ENCODE data around the gene STARD9. TPM values are rescaled to one million over a fixed set of nuclear protein-coding genes. Genes with fewer than 3 reads are reported as not detected.

Gene STARD9
- total and polyA plus RNA-seq, 2 experiments from 2014 or later: 2.0 to 5.5 TPM

GRCh38 chr15:42725331-42725903, 150.0 kb downstream of the STARD9 start:
- no peak for TF ChIP-seq CTCF (IDR thresholded peaks at IDR 0.05; ENCODE audit: low read depth, low read length)
- DNase-seq (ENCODE audit: low read depth in 1 of 2, low spot score in 1 of 2): no peak
- Histone ChIP-seq H3K36me3 (peaks cover 48% of the 10 kb centered on the region), H3K9me3 (ENCODE audit: low read depth) (no peaks in the 10 kb centered on the region), H3K4me1 (ENCODE audit: low read depth) (no peaks in the 10 kb centered on the region), H3K4me3 (no peak overlapping the region), H3K27me3 (no peaks in the 10 kb centered on the region), H3K27ac (no peak overlapping the region)

- TF ChIP-seq CTCF (IDR thresholded peaks at IDR 0.05; ENCODE audit: low read depth, low read length): no peak
- no peak for DNase-seq (ENCODE audit: low read depth in 1 of 2, low spot score in 1 of 2)
- H3K27ac ChIP-seq: no peak overlapping the region
- no peaks in the 10 kb centered on the region for H3K27me3 ChIP-seq
- H3K4me3 ChIP-seq: no peak overlapping the region
- no peaks in the 10 kb centered on the region for H3K4me1 ChIP-seq (ENCODE audit: low read depth)
- no peaks in the 10 kb centered on the region for H3K9me3 ChIP-seq (ENCODE audit: low read depth)
- peaks cover 53% of the 10 kb centered on the region for H3K36me3 ChIP-seq
Measured at GRCh38 chr15:42726114-42726513, 150.7 kb downstream of the STARD9 start.

GRCh38 chr15:42727750-42728381, 152.5 kb downstream of the STARD9 start:
- Histone ChIP-seq H3K27ac (no peak overlapping the region), H3K36me3 (peaks cover 58% of the 10 kb centered on the region)
- DNase-seq (ENCODE audit: low read depth in 1 of 2, low spot score in 1 of 2): no peak

GRCh38 chr15:42728560-42728959, 153.2 kb downstream of the STARD9 start:
- Histone ChIP-seq H3K4me3 (no peak overlapping the region), H3K9me3 (ENCODE audit: low read depth) (no peaks in the 10 kb centered on the region), H3K27me3 (no peaks in the 10 kb centered on the region), H3K27ac (no peak overlapping the region), H3K36me3 (peaks cover 57% of the 10 kb centered on the region), H3K4me1 (ENCODE audit: low read depth) (no peaks in the 10 kb centered on the region)
- DNase-seq (ENCODE audit: low read depth in 1 of 2, low spot score in 1 of 2): no peak
- TF ChIP-seq CTCF (IDR thresholded peaks at IDR 0.05; ENCODE audit: low read depth, low read length): no peak

More at GRCh38 chr15:42727750-42728381, 152.5 kb downstream of the STARD9 start:
- Histone ChIP-seq H3K4me3 (no peak overlapping the region), H3K9me3 (ENCODE audit: low read depth) (no peaks in the 10 kb centered on the region), H3K27me3 (no peaks in the 10 kb centered on the region), H3K4me1 (ENCODE audit: low read depth) (no peaks in the 10 kb centered on the region)
- TF ChIP-seq CTCF (IDR thresholded peaks at IDR 0.05; ENCODE audit: low read depth, low read length): no peak

GRCh38 chr15:42728972-42729371, 153.6 kb downstream of the STARD9 start:
- Histone ChIP-seq H3K4me1 (ENCODE audit: low read depth) (no peaks in the 10 kb centered on the region), H3K36me3 (peaks cover 60% of the 10 kb centered on the region), H3K9me3 (ENCODE audit: low read depth) (no peaks in the 10 kb centered on the region), H3K27ac (no peak overlapping the region), H3K4me3 (no peak overlapping the region), H3K27me3 (no peaks in the 10 kb centered on the region)
- no peak for TF ChIP-seq CTCF (IDR thresholded peaks at IDR 0.05; ENCODE audit: low read depth, low read length)
- no peak for DNase-seq (ENCODE audit: low read depth in 1 of 2, low spot score in 1 of 2)
